Left cardiac atrium (tissue), 4 donors: Measurements from ENCODE around the gene CIP2A. TPM values are rescaled to one million over a fixed set of nuclear protein-coding genes. Genes with fewer than 3 reads are reported as not detected.
"Not testable (repeated sequence)": the region's sequence is repeated elsewhere in the genome, so short reads cannot be mapped to it uniquely, and the experiment has no call there.

Experiments
- ATAC-seq, 2 donors: fragments of 200-7000 bp; cut with Tn5 transposase; one replicate each; pipeline ENCODE4 v1.9.1; 2020; ENCODE audit warnings: mild to moderate bottlenecking in 2 of 2, moderate library complexity in 2 of 2
- DNase-seq: peaks from one replicate; pipeline ENCODE4 v3.0.0-alpha.2; 2020
- intact Hi-C, 2 donors: fragments of 100-400 bp; cut with DNase I; formaldehyde crosslinking; loops; one replicate each; pipeline versions ENCODE4 v1.14.1 to v1.15.1; 2022 to 2023
- long read RNA-seq: library from polyadenylated mRNA; unstranded; transcript quantifications from one replicate; pipeline ENCODE4 v2.0.0, GENCODE V29; 2021
- total RNA-seq, 2 donors: library from RNA; stranded (reverse); fragmentation: NEBNext Ultra II Directional; extraction: Animal tissue kit (Norgen Biotek cat#: 25700); gene quantifications; one replicate each; pipeline ENCODE4 v1.2.1, GENCODE V29; 2021
- donor health status: DM: no; HTN: yes; CAD: no.
- donor health status: DM: no; HTN: yes; CAD: no; lungs with severe emphysema.
- donor health status: DM: yes; HTN: yes; CAD: no.
- donor health status: Dilated cardiomyopathy.

Gene CIP2A
- total RNA-seq = 1 to 10 TPM; 2.6 to 3.3 TPM
- long read RNA-seq, partial matches to known transcripts = 4 of 5 reads
- long read RNA-seq, other reads (novel, unspliced or antisense) = 1 of 5 reads

GRCh38 chr3:108589081-108589997, at the start of gene CIP2A, which contains the start of gene DZIP3:
TSS of gene CIP2A (minus strand) at chr3:108589438. CDS start at chr3:108589375, 63 bp downstream.
TSS of gene DZIP3 (plus strand) at chr3:108589722. CDS start at chr3:108605407, 15,685 bp downstream.
- DNase-seq (peak; percentile 89), ATAC-seq (peak; percentile 97)
- intact Hi-C loops = no loop called here

- intact Hi-C loops = no loop called here
- ATAC-seq = no peak
- DNase-seq = no peak
Observed at GRCh38 chr3:108629974-108630373, 40.7 kb upstream of the CIP2A start.

GRCh38 chr3:108623504-108623903, 34.3 kb upstream of the CIP2A start:
- no peak for DNase-seq
- ATAC-seq = no peak
- intact Hi-C loops = no loop called here

- DNase-seq = no peak
- ATAC-seq = no peak
- intact Hi-C loops = no loop called here
Observed at GRCh38 chr3:108620250-108620649, 31.0 kb upstream of the CIP2A start.

- ATAC-seq, DNase-seq, intact Hi-C loops: not testable (repeated sequence)
Observed at GRCh38 chr3:108616090-108616489, 26.9 kb upstream of the CIP2A start.

GRCh38 chr3:108610651-108611050, 21.4 kb upstream of the CIP2A start:
- no peak for DNase-seq
- no peak for ATAC-seq
- intact Hi-C loops = no loop called here

GRCh38 chr3:108608750-108609149, 19.5 kb upstream of the CIP2A start:
- intact Hi-C loops = no loop called here
- ATAC-seq = no peak
- no peak for DNase-seq

- no peak for ATAC-seq
- intact Hi-C loops = no loop called here
Observed at GRCh38 chr3:108605491-108605890, 16.3 kb upstream of the CIP2A start.

GRCh38 chr3:108605028-108605427, 15.8 kb upstream of the CIP2A start:
- no peak for DNase-seq
- ATAC-seq = no peak
- intact Hi-C loops = no loop called here

More at GRCh38 chr3:108605491-108605890, 16.3 kb upstream of the CIP2A start:
- no peak for DNase-seq

GRCh38 chr3:108603691-108604090, 14.5 kb upstream of the CIP2A start:
- ATAC-seq = no peak
- intact Hi-C loops = no loop called here
- DNase-seq = no peak

- DNase-seq (no peak), ATAC-seq (peak in 1 of 2 donors; percentile 57)
- intact Hi-C loops = no loop called here
Observed at GRCh38 chr3:108602935-108603294, 13.7 kb upstream of the CIP2A start.

GRCh38 chr3:108602249-108602934, 13.2 kb upstream of the CIP2A start:
- intact Hi-C loops = no loop called here
- DNase-seq (no peak), ATAC-seq (peak; percentile 62 to 72)

GRCh38 chr3:108599677-108600409, 10.6 kb upstream of the CIP2A start:
- ATAC-seq = no peak
- intact Hi-C loops = no loop called here
- DNase-seq = no peak

- DNase-seq (no peak), ATAC-seq (no peak)
- intact Hi-C loops = no loop called here
Observed at GRCh38 chr3:108598375-108598774, 9.1 kb upstream of the CIP2A start.

GRCh38 chr3:108595321-108595720, 6.1 kb upstream of the CIP2A start:
- intact Hi-C loops = no loop called here

GRCh38 chr3:108590460-108590859, 1.2 kb upstream of the CIP2A start:
- DNase-seq = no peak
- intact Hi-C loops = no loop called here
- no peak for ATAC-seq

More at GRCh38 chr3:108595321-108595720, 6.1 kb upstream of the CIP2A start:
- no peak for DNase-seq
- ATAC-seq = no peak

- DNase-seq (no peak), ATAC-seq (no peak)
- intact Hi-C loops = no loop called here
Observed at GRCh38 chr3:108589998-108590323, 723 bp upstream of the CIP2A start.

GRCh38 chr3:108588601-108589000, 637 bp downstream of the CIP2A start:
- intact Hi-C loops = no loop called here
- ATAC-seq (no peak), DNase-seq (no peak)

GRCh38 chr3:108578064-108578463, 11.2 kb downstream of the CIP2A start:
- DNase-seq (no peak), ATAC-seq (no peak)
- intact Hi-C loops = no loop called here

GRCh38 chr3:108569336-108569735, 19.9 kb downstream of the CIP2A start:
- DNase-seq (no peak), ATAC-seq (no peak)
- intact Hi-C loops = no loop called here
